Testis (tissue), 3 donors: Measurements from ENCODE around the gene OTULINL. TPM values are rescaled to one million over a fixed set of nuclear protein-coding genes. Genes with fewer than 3 reads are reported as not detected.

Experiments
- DNase-seq: peaks from one replicate; pipeline ENCODE4 v3.0.0-alpha.2; 2019
- H3K27ac ChIP-seq, 2 donors: fragments of 200-600 bp; sonication (generic); one replicate each; pipeline ENCODE4 v1.5.1; 2019
- H3K27me3 ChIP-seq: fragments of 200-600 bp; sonication (generic); one replicate; pipeline ENCODE4 v1.5.1; 2019
- H3K36me3 ChIP-seq: fragments of 200-600 bp; sonication (generic); one replicate; pipeline ENCODE4 v1.5.1; 2017; ENCODE audit warnings: low read depth; ENCODE audit errors: missing control alignments
- H3K4me1 ChIP-seq: fragments of 200-600 bp; sonication (generic); one replicate; pipeline ENCODE4 v1.5.1; 2019
- H3K4me3 ChIP-seq, 2 donors: fragments of 200-600 bp; sonication (generic); one replicate each; pipeline ENCODE4 v1.5.1; 2017 to 2019
- H3K9me3 ChIP-seq: fragments of 200-600 bp; sonication (generic); one replicate; pipeline ENCODE4 v1.5.1; 2017
- POLR2A ChIP-seq: fragments of 450-650 bp; IDR thresholded peaks from one replicate; pipeline ENCODE4 v1.6.1; 2017; ENCODE audit warnings: antibody characterized with exemption, mild to moderate bottlenecking, moderate library complexity
- WGBS, 2 donors: methylation state at CpG; one replicate each; pipeline ENCODE4 v1.1.5; 2018; 5-methylcytosine and 5-hydroxymethylcytosine counted together
- intact Hi-C: fragments of 100-400 bp; cut with DNase I; formaldehyde crosslinking; loops from one replicate; pipeline ENCODE4 v1.15.1; 2023; ENCODE audit warnings: low total_unique reads
- polyA plus RNA-seq: library from polyadenylated mRNA; stranded (reverse); fragments of 350-450 nt; fragmentation: Illumina TruSeq; extraction: RNeasy Lipid Tissue Mini Kit (QIAGEN cat#74804); gene quantifications from one replicate; pipeline ENCODE4 v1.2.3, GENCODE V29; 2014; ENCODE audit warnings: low read depth, low replicate concordance; ENCODE audit not compliant: insufficient read depth
- total RNA-seq, 2 donors: library from RNA; depleted of rRNA; stranded (reverse); fragments of >200 nt; gene quantifications; one replicate each; pipeline ENCODE4 v1.2.3, GENCODE V29; 2016
- TF ChIP-seq, protein P1 (sequence below), 3 experiments: fragments of 450-650 bp in 2 of 3; fragments of 200-600 bp in 1 of 3; sonication (generic) in 1 of 3; IDR thresholded peaks; one replicate each; pipeline ENCODE4 v1.5.1; 2016 to 2019; ENCODE audit warnings: antibody characterized with exemption in 3 of 3, mild to moderate bottlenecking in 2 of 3, moderate library complexity in 1 of 3

Gene OTULINL
- total and polyA plus RNA-seq, 3 donors from 2014 or later, result 10.2 to 11.3 (median 10.5) TPM

DNA sequence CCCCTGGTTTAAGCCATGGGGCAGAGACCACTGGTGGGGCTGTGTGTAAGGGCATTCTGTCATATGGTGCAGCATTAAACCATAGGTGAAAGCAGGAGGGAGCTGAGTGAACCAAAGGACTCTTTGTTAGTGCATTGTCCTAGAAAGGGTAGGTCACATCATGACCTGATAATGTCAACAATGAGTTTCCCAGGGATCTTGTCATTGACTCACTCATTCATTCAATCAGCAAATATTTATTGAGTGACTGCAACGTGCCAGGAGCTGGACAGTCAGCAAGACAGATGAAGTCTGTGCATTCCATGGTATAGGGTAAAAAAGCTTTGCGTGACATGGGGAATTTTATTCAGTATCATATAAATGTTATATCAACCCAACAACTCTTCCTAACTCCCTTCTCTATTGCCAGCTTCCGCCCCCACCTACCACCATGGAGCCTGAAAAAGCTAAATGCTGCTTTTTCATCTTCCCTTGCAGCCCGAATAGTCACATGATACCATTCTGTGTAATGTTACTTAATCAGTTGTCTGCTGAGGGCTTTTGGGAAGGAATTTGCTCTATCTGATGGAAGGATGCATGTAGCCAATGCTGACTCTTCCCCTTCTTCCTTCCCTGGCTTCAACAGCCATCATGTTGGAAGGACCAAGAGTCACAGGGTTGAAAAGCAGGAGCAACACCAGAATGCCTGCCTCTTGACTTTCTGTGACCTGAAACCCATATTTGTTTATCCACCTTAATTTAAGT, 11.5 kb upstream of the OTULINL start:
- TF ChIP-seq POLR2A, result no peak
- TF ChIP-seq, protein P1, sequence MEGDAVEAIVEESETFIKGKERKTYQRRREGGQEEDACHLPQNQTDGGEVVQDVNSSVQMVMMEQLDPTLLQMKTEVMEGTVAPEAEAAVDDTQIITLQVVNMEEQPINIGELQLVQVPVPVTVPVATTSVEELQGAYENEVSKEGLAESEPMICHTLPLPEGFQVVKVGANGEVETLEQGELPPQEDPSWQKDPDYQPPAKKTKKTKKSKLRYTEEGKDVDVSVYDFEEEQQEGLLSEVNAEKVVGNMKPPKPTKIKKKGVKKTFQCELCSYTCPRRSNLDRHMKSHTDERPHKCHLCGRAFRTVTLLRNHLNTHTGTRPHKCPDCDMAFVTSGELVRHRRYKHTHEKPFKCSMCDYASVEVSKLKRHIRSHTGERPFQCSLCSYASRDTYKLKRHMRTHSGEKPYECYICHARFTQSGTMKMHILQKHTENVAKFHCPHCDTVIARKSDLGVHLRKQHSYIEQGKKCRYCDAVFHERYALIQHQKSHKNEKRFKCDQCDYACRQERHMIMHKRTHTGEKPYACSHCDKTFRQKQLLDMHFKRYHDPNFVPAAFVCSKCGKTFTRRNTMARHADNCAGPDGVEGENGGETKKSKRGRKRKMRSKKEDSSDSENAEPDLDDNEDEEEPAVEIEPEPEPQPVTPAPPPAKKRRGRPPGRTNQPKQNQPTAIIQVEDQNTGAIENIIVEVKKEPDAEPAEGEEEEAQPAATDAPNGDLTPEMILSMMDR (IDR thresholded peaks at IDR 0.05), result no peak
- intact Hi-C loops, result no loop called here
- no peaks in the 10 kb centered on the region for H3K36me3 ChIP-seq
- no peaks in the 10 kb centered on the region for H3K9me3 ChIP-seq
- H3K27me3 ChIP-seq, result no peaks in the 10 kb centered on the region
- no peaks in the 10 kb centered on the region for H3K4me1 ChIP-seq
- no peak overlapping the region for H3K27ac ChIP-seq
- H3K4me3 ChIP-seq, result no peak overlapping the region
- no peak for DNase-seq
- WGBS, 2 donors, result 84 to 90% methylated on average over 4 of the region's 4 CpGs

DNA sequence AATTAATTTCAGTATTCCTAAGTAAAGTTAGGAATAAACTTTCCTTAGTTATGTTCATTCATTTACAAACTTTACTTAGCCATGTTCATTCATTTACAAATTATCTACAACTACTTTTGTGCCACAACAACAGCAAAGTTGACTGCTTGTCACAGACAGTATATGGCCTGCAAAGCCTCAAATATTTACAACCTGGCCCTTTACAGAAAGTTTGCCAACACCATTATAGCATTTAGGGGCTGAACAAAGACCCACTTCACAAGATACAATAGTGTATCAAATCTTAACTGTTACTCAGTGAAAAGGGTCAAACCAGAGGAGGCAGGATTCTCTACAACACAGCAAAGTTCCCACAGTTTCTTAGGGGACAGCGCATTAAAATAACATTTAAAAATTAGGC, 9.7 kb upstream of the OTULINL start:
- WGBS, 2 donors, result 89 to 94% methylated on average over 1 of the region's 1 CpG
- no peak overlapping the region for H3K27ac ChIP-seq
- intact Hi-C loops, result no loop called here
- H3K36me3 ChIP-seq, result no peaks in the 10 kb centered on the region
- DNase-seq, result no peak
- no peaks in the 10 kb centered on the region for H3K4me1 ChIP-seq
- no peaks in the 10 kb centered on the region for H3K27me3 ChIP-seq
- TF ChIP-seq, protein P1 (IDR thresholded peaks at IDR 0.05), result no peak
- no peak for TF ChIP-seq POLR2A
- H3K9me3 ChIP-seq, result no peaks in the 10 kb centered on the region
- no peak overlapping the region for H3K4me3 ChIP-seq

DNA sequence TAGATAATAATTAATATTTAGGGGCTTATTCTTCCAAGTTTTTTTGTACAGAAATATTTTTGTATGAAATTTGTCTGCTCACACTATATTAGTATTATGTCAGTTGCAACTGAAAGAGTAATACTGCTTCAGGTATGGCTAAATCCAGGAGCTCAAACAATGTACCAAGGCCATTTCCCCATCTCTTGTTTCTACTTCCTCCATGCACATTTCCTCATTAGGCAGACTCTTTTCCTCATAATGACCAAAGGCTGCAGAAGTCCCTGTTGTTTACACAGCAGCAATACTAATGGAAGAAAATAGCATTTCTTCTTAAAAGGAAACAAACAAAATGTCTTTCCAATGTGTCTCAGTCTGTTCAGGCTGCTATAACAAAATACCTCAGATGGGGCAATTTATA, 9.2 kb upstream of the OTULINL start:
- TF ChIP-seq, protein P1 (IDR thresholded peaks at IDR 0.05), result no peak
- TF ChIP-seq POLR2A, result no peak
- H3K27ac ChIP-seq, result no peak overlapping the region

DNA sequence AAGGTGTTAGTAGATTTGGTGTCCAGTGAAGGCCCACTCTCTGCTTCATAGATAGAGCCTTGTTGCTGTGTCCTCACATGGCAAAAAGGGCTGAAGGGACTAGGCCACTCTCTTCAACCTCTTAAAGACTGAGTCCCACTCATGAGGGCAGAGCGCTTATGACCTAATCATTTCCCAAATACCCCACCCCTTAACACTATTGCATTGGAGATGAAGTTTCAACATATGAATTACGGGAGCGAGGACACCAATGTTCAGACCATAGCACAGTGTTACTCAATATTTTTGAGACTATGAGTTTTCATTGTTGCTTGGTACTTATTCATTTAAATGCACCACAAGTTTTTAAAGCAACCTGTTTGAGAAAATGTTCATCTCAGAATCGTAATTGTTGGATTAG, 8.8 kb upstream of the OTULINL start:
- Histone ChIP-seq H3K36me3 (no peaks in the 10 kb centered on the region), H3K9me3 (no peaks in the 10 kb centered on the region), H3K27ac (no peak overlapping the region), H3K4me1 (no peaks in the 10 kb centered on the region), H3K4me3 (no peak overlapping the region), H3K27me3 (no peaks in the 10 kb centered on the region)
- DNase-seq, result no peak
- TF ChIP-seq, protein P1 (IDR thresholded peaks at IDR 0.05), result no peak
- TF ChIP-seq POLR2A, result no peak
- intact Hi-C loops, result no loop called here
- WGBS, 2 donors, result 94 to 95% methylated on average over 4 of the region's 4 CpGs

More for the DNA sequence above, 9.2 kb upstream of the OTULINL start:
- Histone ChIP-seq H3K4me3 (no peak overlapping the region), H3K36me3 (no peaks in the 10 kb centered on the region), H3K27me3 (no peaks in the 10 kb centered on the region), H3K9me3 (no peaks in the 10 kb centered on the region), H3K4me1 (no peaks in the 10 kb centered on the region)
- intact Hi-C loops, result no loop called here
- DNase-seq, result no peak

DNA sequence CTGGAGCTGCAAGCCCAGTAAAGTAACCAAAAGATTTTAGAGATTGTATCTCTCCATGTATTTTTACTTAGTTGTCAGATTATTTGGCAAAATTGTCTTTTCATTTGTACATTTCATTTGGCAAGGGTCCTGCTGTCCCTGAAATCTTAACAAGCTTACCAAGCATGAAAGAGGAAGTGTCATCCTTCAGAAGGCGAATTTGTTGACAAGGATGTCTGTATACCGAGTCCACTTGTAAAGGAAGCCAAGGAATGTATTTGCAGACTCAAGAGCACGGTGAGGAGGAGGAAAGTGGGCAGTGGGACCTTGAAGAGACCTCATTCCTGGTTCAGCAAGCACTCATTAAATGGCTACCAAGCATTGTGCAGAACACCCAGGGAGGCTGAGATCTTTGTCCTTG, 7.5 kb upstream of the OTULINL start:
- Histone ChIP-seq H3K4me1 (no peaks in the 10 kb centered on the region), H3K27ac (no peak overlapping the region), H3K4me3 (no peak overlapping the region), H3K36me3 (no peaks in the 10 kb centered on the region), H3K27me3 (no peaks in the 10 kb centered on the region), H3K9me3 (no peaks in the 10 kb centered on the region)
- 46 to 51% methylated on average over 3 of the region's 3 CpGs for WGBS, 2 donors
- intact Hi-C loops, result no loop called here
- TF ChIP-seq, protein P1 (IDR thresholded peaks at IDR 0.05), result no peak
- no peak for TF ChIP-seq POLR2A
- DNase-seq, result no peak
